Calu3 (cell line): ENCODE measurements around the gene QPRT. TPM values are rescaled to one million over a fixed set of nuclear protein-coding genes. Genes with fewer than 3 reads are reported as not detected.

ENCODE experiments used
- BruUV-seq: library from RNA; stranded (reverse); fragments of 400-500 nt; replicated peaks from 2 replicates; lab custom pipeline; 2021; lab: Mats Ljungman, UMichigan
- CTCF ChIA-PET: fragments of 300-600 bp; sonication (Branson Sonifier 250); formaldehyde crosslinking; loops from one replicate; lab custom pipeline; 2022; ENCODE audit warnings: antibody characterized with exemption; lab: Charles Lee
- DNase-seq: peaks from one replicate; pipeline ENCODE4 v3.0.0; 2022
- H3K27ac Mint-ChIP-seq: one replicate; pipeline ENCODE4 v1.8.0; 2022; ENCODE audit warnings: mixed read lengths; ENCODE audit not compliant: unreplicated experiment
- H3K27me3 Mint-ChIP-seq: one replicate; pipeline ENCODE4 v1.8.0; 2022; ENCODE audit warnings: mixed read lengths; ENCODE audit not compliant: unreplicated experiment
- H3K36me3 Mint-ChIP-seq: one replicate; pipeline ENCODE4 v1.8.0; 2022; ENCODE audit warnings: mild to moderate bottlenecking, moderate library complexity, mixed read lengths; ENCODE audit not compliant: insufficient read depth, unreplicated experiment
- H3K4me1 Mint-ChIP-seq: one replicate; pipeline ENCODE4 v1.8.0; 2022; ENCODE audit warnings: mild to moderate bottlenecking, low read depth, mixed read lengths; ENCODE audit not compliant: unreplicated experiment
- H3K4me3 Mint-ChIP-seq: one replicate; pipeline ENCODE4 v1.8.0; 2022; ENCODE audit warnings: mild to moderate bottlenecking, low read depth, moderate library complexity, mixed read lengths; ENCODE audit not compliant: unreplicated experiment
- H3K9me3 Mint-ChIP-seq: one replicate; pipeline ENCODE4 v1.8.0; 2022; ENCODE audit warnings: low read depth, mixed read lengths; ENCODE audit not compliant: unreplicated experiment
- CTCF ChIP-seq: fragments of 200-600 bp; IDR thresholded peaks from one replicate; pipeline ENCODE4 v1.8.0; 2022; ENCODE audit warnings: antibody characterized with exemption; ENCODE audit not compliant: unreplicated experiment
- intact Hi-C: fragments of 100-400 bp; cut with micrococcal nuclease; formaldehyde crosslinking; loops from one replicate; pipeline ENCODE4 v1.10.0; 2022; ENCODE audit not compliant: unreplicated experiment
- total RNA-seq: library from RNA; stranded (reverse); gene quantifications from 2 replicates; pipeline ENCODE4 v1.2.3, GENCODE V29; 2022

Gene QPRT
- total RNA-seq, 1 experiment from 2014 or later: 4.6 TPM

GRCh38 chr16:29641561-29641960, 37.4 kb upstream of the QPRT start:
- CTCF ChIA-PET: no interaction called here
- H3K4me1 Mint-ChIP-seq: no peaks in the 10 kb centered on the region
- no peak overlapping the region for H3K27ac Mint-ChIP-seq
- H3K27me3 Mint-ChIP-seq: no peaks in the 10 kb centered on the region
- no peaks in the 10 kb centered on the region for H3K36me3 Mint-ChIP-seq
- intact Hi-C loops: no loop called here
- no peak for DNase-seq
- no TSS peak for BruUV-seq
- TF ChIP-seq CTCF: no peak
- no peak overlapping the region for H3K4me3 Mint-ChIP-seq
- H3K9me3 Mint-ChIP-seq: no peaks in the 10 kb centered on the region

- BruUV-seq: no TSS peak
- no peaks in the 10 kb centered on the region for H3K4me1 Mint-ChIP-seq
These were observed 35.4 kb upstream of the QPRT start for GRCh38 chr16:29643596-29643995.

GRCh38 chr16:29644338-29644857, 34.6 kb upstream of the QPRT start:
- Mint-ChIP-seq H3K4me3 (no peak overlapping the region), H3K27me3 (peaks cover 4% of the 10 kb centered on the region), H3K27ac (no peak overlapping the region), H3K36me3 (no peaks in the 10 kb centered on the region), H3K9me3 (no peaks in the 10 kb centered on the region), H3K4me1 (no peaks in the 10 kb centered on the region)
- TF ChIP-seq CTCF: no peak
- BruUV-seq: no TSS peak
- intact Hi-C loops: no loop called here
- DNase-seq: no peak
- CTCF ChIA-PET: no interaction called here

More at GRCh38 chr16:29643596-29643995, 35.4 kb upstream of the QPRT start:
- H3K9me3 Mint-ChIP-seq: no peaks in the 10 kb centered on the region
- no peak for DNase-seq
- H3K4me3 Mint-ChIP-seq: no peak overlapping the region
- H3K27ac Mint-ChIP-seq: no peak overlapping the region
- CTCF ChIA-PET: interaction anchor here (1.4 kb wide), 1 partner anchor 11 kb away, joined by 4 read pairs; no protein-coding TSS in a partner anchor
- intact Hi-C loops: no loop called here
- no peaks in the 10 kb centered on the region for H3K27me3 Mint-ChIP-seq
- H3K36me3 Mint-ChIP-seq: no peaks in the 10 kb centered on the region
- no peak for TF ChIP-seq CTCF

GRCh38 chr16:29644973-29645693, 33.8 kb upstream of the QPRT start:
- DNase-seq: no peak
- intact Hi-C loops: no loop called here
- CTCF ChIA-PET: no interaction called here
- BruUV-seq: no TSS peak
- Mint-ChIP-seq H3K4me1 (no peaks in the 10 kb centered on the region), H3K4me3 (no peak overlapping the region), H3K27me3 (peaks cover 11% of the 10 kb centered on the region), H3K27ac (no peak overlapping the region), H3K9me3 (no peaks in the 10 kb centered on the region), H3K36me3 (no peaks in the 10 kb centered on the region)
- no peak for TF ChIP-seq CTCF
